ENCODE data around the gene RAI1. TPM values are rescaled to one million over a fixed set of nuclear protein-coding genes. Genes with fewer than 3 reads are reported as not detected.

RAI1 gene
- total RNA-seq, 4 donors from 2014 or later: 17.0 to 36.3 (median 22.3) TPM

GRCh38 chr17:17709815-17710321 is 28.6 kb downstream of the RAI1 start:
- Histone ChIP-seq H3K4me1 (peaks cover 34 to 67% (median 48%) of the 10 kb centered on the region in 3 donors), H3K9me3 (no peaks in the 10 kb centered on the region), H3K27ac (peak overlapping the region; percentile 75 to 84 (median 77)), H3K36me3 (peaks cover 0 to 17% (median 0%) of the 10 kb centered on the region in 3 donors), H3K4me3 (no peak overlapping the region), H3K27me3 (no peaks in the 10 kb centered on the region)
- no peak for DNase-seq
- 82 to 90% methylated on average over 2 to 5 of the region's 15 CpGs for WGBS, 2 donors
- intact Hi-C loops (cut with DNase I): no loop called here
- TF ChIP-seq, protein P1, sequence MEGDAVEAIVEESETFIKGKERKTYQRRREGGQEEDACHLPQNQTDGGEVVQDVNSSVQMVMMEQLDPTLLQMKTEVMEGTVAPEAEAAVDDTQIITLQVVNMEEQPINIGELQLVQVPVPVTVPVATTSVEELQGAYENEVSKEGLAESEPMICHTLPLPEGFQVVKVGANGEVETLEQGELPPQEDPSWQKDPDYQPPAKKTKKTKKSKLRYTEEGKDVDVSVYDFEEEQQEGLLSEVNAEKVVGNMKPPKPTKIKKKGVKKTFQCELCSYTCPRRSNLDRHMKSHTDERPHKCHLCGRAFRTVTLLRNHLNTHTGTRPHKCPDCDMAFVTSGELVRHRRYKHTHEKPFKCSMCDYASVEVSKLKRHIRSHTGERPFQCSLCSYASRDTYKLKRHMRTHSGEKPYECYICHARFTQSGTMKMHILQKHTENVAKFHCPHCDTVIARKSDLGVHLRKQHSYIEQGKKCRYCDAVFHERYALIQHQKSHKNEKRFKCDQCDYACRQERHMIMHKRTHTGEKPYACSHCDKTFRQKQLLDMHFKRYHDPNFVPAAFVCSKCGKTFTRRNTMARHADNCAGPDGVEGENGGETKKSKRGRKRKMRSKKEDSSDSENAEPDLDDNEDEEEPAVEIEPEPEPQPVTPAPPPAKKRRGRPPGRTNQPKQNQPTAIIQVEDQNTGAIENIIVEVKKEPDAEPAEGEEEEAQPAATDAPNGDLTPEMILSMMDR (IDR thresholded peaks at IDR 0.05): no peak
- no peak for TF ChIP-seq POLR2A (IDR thresholded peaks at IDR 0.05)

GRCh38 chr17:17710355-17710727 is 29.1 kb downstream of the RAI1 start:
- DNase-seq: no peak
- 50 to 77% methylated on average over 1 to 3 of the region's 4 CpGs for WGBS, 2 donors

DNA sequence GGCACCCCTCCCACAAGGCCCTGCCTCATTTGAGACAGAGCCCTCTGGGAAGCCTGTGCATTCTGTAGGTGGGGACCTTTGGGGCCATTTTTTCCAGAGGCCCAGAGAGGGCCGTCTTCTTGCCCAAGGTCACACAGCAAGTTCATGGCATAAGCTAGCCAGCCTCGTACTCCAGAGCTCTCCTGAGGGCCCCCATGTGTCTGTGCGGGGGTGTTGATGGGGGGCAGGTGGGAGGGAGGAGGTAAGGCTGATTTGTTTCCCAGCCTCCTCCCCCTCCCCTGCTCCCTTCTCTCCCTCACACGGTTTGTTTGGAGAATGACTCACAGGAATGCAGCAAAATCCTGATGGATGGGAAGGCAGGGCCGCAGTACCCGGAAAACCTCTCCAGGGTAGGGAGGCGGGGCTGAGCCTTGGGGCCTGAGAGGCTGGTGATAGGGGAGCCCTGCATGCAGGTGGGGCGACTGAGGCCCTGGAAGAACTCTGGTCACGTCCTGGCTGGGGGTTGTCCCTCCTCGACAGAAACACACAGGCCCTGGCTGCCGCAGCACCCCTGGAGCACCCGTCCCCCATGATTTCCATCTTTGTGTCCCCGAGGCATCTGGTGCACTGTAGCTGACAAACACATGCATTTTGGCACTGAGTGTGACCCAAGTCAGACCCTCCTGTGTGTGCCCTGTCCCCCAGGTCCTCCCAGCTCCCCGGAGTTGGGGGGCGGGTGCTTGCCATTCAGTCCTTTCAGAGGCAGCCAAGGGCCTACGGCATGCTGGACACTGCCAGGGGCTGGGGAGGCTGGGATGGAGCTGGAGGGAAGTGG is 29.7 kb downstream of the RAI1 start:
- intact Hi-C loops (cut with DNase I): no loop called here
- H3K4me1 ChIP-seq: peaks cover 39 to 78% (median 49%) of the 10 kb centered on the region in 3 donors
- WGBS, 2 donors: 0 to 8% methylated on average over 1 to 8 of the region's 16 CpGs
- TF ChIP-seq, protein P1 (IDR thresholded peaks at IDR 0.05): peak in 1 of 6 experiments; percentile 14
- no peak for TF ChIP-seq POLR2A (IDR thresholded peaks at IDR 0.05)
- peak overlapping the region in 1 of 4 donors; percentile 16 for H3K4me3 ChIP-seq
- peak overlapping the region; percentile 75 to 84 (median 77) for H3K27ac ChIP-seq
- H3K9me3 ChIP-seq: no peaks in the 10 kb centered on the region
- no peaks in the 10 kb centered on the region for H3K27me3 ChIP-seq
- H3K36me3 ChIP-seq: peaks cover 0 to 9% (median 0%) of the 10 kb centered on the region in 3 donors
- no peak for DNase-seq

More at GRCh38 chr17:17710355-17710727, 29.1 kb downstream of the RAI1 start:
- Histone ChIP-seq H3K27me3 (no peaks in the 10 kb centered on the region), H3K9me3 (no peaks in the 10 kb centered on the region), H3K4me3 (no peak overlapping the region), H3K4me1 (peaks cover 39 to 72% (median 49%) of the 10 kb centered on the region in 3 donors), H3K36me3 (peaks cover 0 to 13% (median 0%) of the 10 kb centered on the region in 3 donors), H3K27ac (peak overlapping the region; percentile 75 to 84 (median 77))
- TF ChIP-seq, protein P1 (IDR thresholded peaks at IDR 0.05): no peak
- TF ChIP-seq POLR2A (IDR thresholded peaks at IDR 0.05): no peak
- intact Hi-C loops (cut with DNase I): no loop called here

- no peaks in the 10 kb centered on the region for H3K27me3 ChIP-seq
- H3K27ac ChIP-seq: peak overlapping the region; percentile 75 to 84 (median 77)
- H3K4me1 ChIP-seq: peaks cover 39 to 80% (median 49%) of the 10 kb centered on the region in 3 donors
- DNase-seq: no peak
- 57 to 66% methylated on average over 9 to 10 of the region's 12 CpGs for WGBS, 2 donors
- TF ChIP-seq, protein P1 (IDR thresholded peaks at IDR 0.05): no peak
- no peak for TF ChIP-seq POLR2A (IDR thresholded peaks at IDR 0.05)
- no peak overlapping the region for H3K4me3 ChIP-seq
- intact Hi-C loops (cut with DNase I): no loop called here
- H3K36me3 ChIP-seq: peaks cover 0 to 9% (median 0%) of the 10 kb centered on the region in 3 donors
- no peaks in the 10 kb centered on the region for H3K9me3 ChIP-seq
Observed at GRCh38 chr17:17711641-17712162, 30.4 kb downstream of the RAI1 start.

Measured in esophagus squamous epithelium (tissue), 5 donors.